NCI-H2171 (cell line): ENCODE measurements around the gene ANTKMT.
"Not testable (repeated sequence)": the region's sequence is repeated elsewhere in the genome, so short reads cannot be mapped to it uniquely, and the experiment has no call there.

Source experiments
- DNase-seq: peaks from one replicate; lab custom pipeline; 2025; lab: John Stamatoyannopoulos, UW

The ANTKMT gene

GRCh38 chr16:728131-728889 lies 7.4 kb downstream of the ANTKMT start:
- DNase-seq, result peak; percentile 65

GRCh38 chr16:728890-729744 lies 8.2 kb downstream of the ANTKMT start:
- DNase-seq, result no peak

GRCh38 chr16:729768-730665 lies 9.1 kb downstream of the ANTKMT start:
- no peak for DNase-seq

- DNase-seq, result no peak
Measured at GRCh38 chr16:730666-731509, 9.9 kb downstream of the ANTKMT start.

- DNase-seq, result no peak
Measured at GRCh38 chr16:732332-732731, 11.4 kb downstream of the ANTKMT start.

- no peak for DNase-seq
Measured at GRCh38 chr16:732936-733335, 12.0 kb downstream of the ANTKMT start.

GRCh38 chr16:733382-734207 lies 12.6 kb downstream of the ANTKMT start:
- DNase-seq, result no peak

- DNase-seq, result no peak
Measured at GRCh38 chr16:734208-734980, 13.4 kb downstream of the ANTKMT start.

GRCh38 chr16:734981-735881 lies 14.3 kb downstream of the ANTKMT start:
- DNase-seq, result no peak

GRCh38 chr16:735982-736453 lies 15.1 kb downstream of the ANTKMT start:
- no peak for DNase-seq

GRCh38 chr16:736936-737481 lies 16.1 kb downstream of the ANTKMT start:
- DNase-seq, result no peak

- no peak for DNase-seq
Measured at GRCh38 chr16:739560-740458, 18.9 kb downstream of the ANTKMT start.

GRCh38 chr16:740459-740763 lies 19.5 kb downstream of the ANTKMT start:
- DNase-seq, result no peak

GRCh38 chr16:740764-741505 lies 20.0 kb downstream of the ANTKMT start, which contains the start of gene CIAO3:
TSS of gene CIAO3 (minus strand) at chr16:740997. CDS start at chr16:740985, 12 bp downstream.
- peak; percentile 89 for DNase-seq

GRCh38 chr16:741986-742629 lies 21.2 kb downstream of the ANTKMT start:
- DNase-seq, result no peak

GRCh38 chr16:742894-743293 lies 21.9 kb downstream of the ANTKMT start:
- not testable (repeated sequence) for DNase-seq
